ENCODE data around the gene SAMM50.

Gene SAMM50

GRCh38 chr22:43955040-43955882 lies at the start of gene SAMM50:
Gene SAMM50 (plus strand): TSS chr22:43955442. CDS start chr22:43955578, 136 bp downstream.
- DNase-seq (ENCODE audit: low spot score) = peak; percentile 88

- DNase-seq (ENCODE audit: low spot score) = no peak
Observed at GRCh38 chr22:43905681-43906080, 49.6 kb upstream of the SAMM50 start.

GRCh38 chr22:43909708-43910107 lies 45.5 kb upstream of the SAMM50 start:
- no peak for DNase-seq (ENCODE audit: low spot score)

- DNase-seq (ENCODE audit: low spot score) = no peak
Observed at GRCh38 chr22:43910178-43910695, 45.0 kb upstream of the SAMM50 start.

- no peak for DNase-seq (ENCODE audit: low spot score)
Observed at GRCh38 chr22:43911351-43911750, 43.9 kb upstream of the SAMM50 start.

- DNase-seq (ENCODE audit: low spot score) = no peak
Observed at GRCh38 chr22:43917521-43917920, 37.7 kb upstream of the SAMM50 start.

- DNase-seq (ENCODE audit: low spot score) = no peak
Observed at GRCh38 chr22:43919106-43919973, 35.9 kb upstream of the SAMM50 start.

- no peak for DNase-seq (ENCODE audit: low spot score)
Observed at GRCh38 chr22:43921370-43921769, 33.9 kb upstream of the SAMM50 start.

- DNase-seq (ENCODE audit: low spot score) = no peak
Observed at GRCh38 chr22:43922123-43922522, 33.1 kb upstream of the SAMM50 start.

- DNase-seq (ENCODE audit: low spot score) = no peak
Observed at GRCh38 chr22:43923191-43923590, 32.1 kb upstream of the SAMM50 start.

- DNase-seq (ENCODE audit: low spot score) = peak; percentile 67
Observed at GRCh38 chr22:43923631-43924464, 31.4 kb upstream of the SAMM50 start, which contains the start of gene PNPLA3. Gene PNPLA3 (plus strand): TSS chr22:43923805. CDS start chr22:43923912, 107 bp downstream.

- DNase-seq (ENCODE audit: low spot score) = no peak
Observed at GRCh38 chr22:43924877-43925276, 30.4 kb upstream of the SAMM50 start.

- no peak for DNase-seq (ENCODE audit: low spot score)
Observed at GRCh38 chr22:43925433-43926348, 29.6 kb upstream of the SAMM50 start.

GRCh38 chr22:43926349-43926710 lies 28.9 kb upstream of the SAMM50 start:
- no peak for DNase-seq (ENCODE audit: low spot score)

- DNase-seq (ENCODE audit: low spot score) = no peak
Observed at GRCh38 chr22:43928468-43928867, 26.8 kb upstream of the SAMM50 start.

GRCh38 chr22:43928908-43929307 lies 26.3 kb upstream of the SAMM50 start:
- no peak for DNase-seq (ENCODE audit: low spot score)

- no peak for DNase-seq (ENCODE audit: low spot score)
Observed at GRCh38 chr22:43931771-43932170, 23.5 kb upstream of the SAMM50 start.

GRCh38 chr22:43941449-43941848 lies 13.8 kb upstream of the SAMM50 start:
- no peak for DNase-seq (ENCODE audit: low spot score)

GRCh38 chr22:43944670-43945430 lies 10.4 kb upstream of the SAMM50 start:
- no peak for DNase-seq (ENCODE audit: low spot score)

All from CD4-positive, alpha-beta T cell treated with Interleukin-15 for 4 hours (primary cell).